NT2/D1 (cell line): Measurements from ENCODE around the gene NTN3.

ENCODE experiments used
- YY1 ChIP-seq: IDR thresholded peaks from 2 replicates; pipeline ENCODE4 v1.6.1; 2011; ENCODE audit not compliant: insufficient read length, insufficient read depth
- ZNF274 ChIP-seq: IDR thresholded peaks from 2 replicates; pipeline ENCODE4 v1.6.1; 2011; ENCODE audit warnings: mild to moderate bottlenecking, low read depth, low read length

DNA sequence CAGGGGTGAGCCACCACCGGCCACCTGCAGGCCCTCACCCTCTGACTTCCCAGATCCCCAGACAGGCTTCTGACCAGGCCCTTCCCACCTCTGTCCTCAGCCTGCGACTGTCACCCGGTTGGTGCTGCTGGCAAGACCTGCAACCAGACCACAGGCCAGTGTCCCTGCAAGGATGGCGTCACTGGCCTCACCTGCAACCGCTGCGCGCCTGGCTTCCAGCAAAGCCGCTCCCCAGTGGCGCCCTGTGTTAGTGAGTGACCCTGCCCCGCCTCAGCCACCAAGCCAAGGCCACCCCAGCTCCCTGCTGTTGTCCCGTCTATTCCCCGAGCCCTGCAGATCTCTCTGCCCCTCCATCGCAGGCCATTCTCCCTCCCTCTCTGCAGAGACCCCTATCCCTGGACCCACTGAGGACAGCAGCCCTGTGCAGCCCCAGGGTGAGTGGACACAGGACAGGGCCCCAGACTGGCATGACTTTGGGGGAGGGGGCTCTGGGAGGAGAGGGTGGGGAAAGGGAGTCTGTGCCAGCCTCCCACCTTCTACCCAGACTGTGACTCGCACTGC lies 1.9 kb downstream of the NTN3 start:
- TF ChIP-seq YY1 = no peak
- TF ChIP-seq ZNF274 = no peak
